Effector CD8-positive, alpha-beta T cell (primary cell): ENCODE data around the gene OASL.
"Not testable (repeated sequence)": the region's sequence is repeated elsewhere in the genome, so short reads cannot be mapped to it uniquely, and the experiment has no call there.

Experiments used
- DNase-seq: peaks from one replicate; lab custom pipeline; 2025; lab: John Stamatoyannopoulos, UW
- total RNA-seq, 4 experiments: gene quantifications; one replicate each; lab custom pipeline; 2026; lab: John Stamatoyannopoulos, UW

Gene OASL, protein sequence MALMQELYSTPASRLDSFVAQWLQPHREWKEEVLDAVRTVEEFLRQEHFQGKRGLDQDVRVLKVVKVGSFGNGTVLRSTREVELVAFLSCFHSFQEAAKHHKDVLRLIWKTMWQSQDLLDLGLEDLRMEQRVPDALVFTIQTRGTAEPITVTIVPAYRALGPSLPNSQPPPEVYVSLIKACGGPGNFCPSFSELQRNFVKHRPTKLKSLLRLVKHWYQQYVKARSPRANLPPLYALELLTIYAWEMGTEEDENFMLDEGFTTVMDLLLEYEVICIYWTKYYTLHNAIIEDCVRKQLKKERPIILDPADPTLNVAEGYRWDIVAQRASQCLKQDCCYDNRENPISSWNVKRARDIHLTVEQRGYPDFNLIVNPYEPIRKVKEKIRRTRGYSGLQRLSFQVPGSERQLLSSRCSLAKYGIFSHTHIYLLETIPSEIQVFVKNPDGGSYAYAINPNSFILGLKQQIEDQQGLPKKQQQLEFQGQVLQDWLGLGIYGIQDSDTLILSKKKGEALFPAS
- total RNA-seq: 57.5 to 322 (median 226) reads per million in 4 experiments

DNA sequence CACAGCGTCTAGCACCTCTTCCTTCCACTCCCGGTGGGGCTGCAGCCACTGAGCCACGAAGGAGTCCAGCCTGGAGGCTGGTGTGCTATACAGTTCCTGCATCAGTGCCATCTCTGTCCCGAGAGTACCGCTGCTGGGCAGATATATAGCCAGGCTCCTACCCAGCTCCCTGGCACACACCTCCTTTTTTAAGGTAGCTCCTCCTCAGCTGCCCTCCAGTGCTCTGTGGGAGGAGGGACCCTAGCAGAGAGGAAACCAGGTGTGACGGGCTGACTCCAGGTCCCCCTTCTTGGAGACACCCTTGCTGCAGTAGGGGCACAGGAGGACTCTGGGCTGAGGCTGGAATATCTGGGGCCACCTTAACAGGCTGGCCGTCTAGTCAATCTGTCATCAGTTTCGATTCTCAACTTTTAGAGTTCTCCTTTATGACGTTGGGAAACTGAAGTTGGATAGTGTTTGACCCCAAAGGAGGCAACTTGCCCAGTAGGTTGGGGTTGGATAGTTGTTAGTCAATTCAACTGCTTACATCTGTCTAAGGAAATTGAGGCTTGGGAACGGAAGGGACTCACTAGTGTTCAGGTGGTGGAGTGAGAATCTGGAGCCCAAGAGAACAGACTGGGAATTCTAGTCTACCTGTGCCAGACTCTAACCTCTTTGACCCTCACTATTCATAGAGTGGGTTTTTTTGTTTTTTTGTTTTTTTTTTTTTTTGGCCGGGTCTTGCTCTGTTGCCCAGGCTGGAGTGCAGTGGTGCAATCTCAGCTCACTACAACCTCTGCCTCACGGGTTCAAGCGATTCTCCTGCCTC is at the start of gene OASL:
TSS of gene OASL (minus strand) at position 386 of the 808 bp plus-strand sequence. CDS start at position 111, 275 bp downstream.
- DNase-seq: peak; percentile 18

DNA sequence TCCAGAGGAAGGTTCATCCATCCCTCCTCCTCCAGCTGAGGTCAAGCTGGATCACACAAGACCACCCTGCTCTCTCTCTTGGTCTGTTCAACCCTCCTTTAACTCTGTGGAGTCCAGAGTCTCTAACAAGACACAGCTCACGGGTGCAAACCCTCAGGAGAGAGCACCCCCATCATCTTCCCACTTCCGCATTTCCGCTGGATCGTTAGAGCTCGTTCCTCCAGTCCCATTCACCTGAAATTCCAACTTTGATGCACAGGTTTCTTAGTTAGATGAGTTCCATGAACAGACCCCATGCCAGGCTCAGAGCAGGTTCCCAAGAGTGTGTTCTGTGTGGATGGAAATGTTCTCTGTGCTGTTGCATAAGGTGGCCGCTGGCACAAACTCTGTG is 49.1 kb upstream of the OASL start:
- DNase-seq: no peak

GRCh38 chr12:121087467-121088194 is 48.6 kb upstream of the OASL start:
- DNase-seq: no peak

- DNase-seq: no peak
These were observed 47.8 kb upstream of the OASL start for GRCh38 chr12:121086781-121087295.

DNA sequence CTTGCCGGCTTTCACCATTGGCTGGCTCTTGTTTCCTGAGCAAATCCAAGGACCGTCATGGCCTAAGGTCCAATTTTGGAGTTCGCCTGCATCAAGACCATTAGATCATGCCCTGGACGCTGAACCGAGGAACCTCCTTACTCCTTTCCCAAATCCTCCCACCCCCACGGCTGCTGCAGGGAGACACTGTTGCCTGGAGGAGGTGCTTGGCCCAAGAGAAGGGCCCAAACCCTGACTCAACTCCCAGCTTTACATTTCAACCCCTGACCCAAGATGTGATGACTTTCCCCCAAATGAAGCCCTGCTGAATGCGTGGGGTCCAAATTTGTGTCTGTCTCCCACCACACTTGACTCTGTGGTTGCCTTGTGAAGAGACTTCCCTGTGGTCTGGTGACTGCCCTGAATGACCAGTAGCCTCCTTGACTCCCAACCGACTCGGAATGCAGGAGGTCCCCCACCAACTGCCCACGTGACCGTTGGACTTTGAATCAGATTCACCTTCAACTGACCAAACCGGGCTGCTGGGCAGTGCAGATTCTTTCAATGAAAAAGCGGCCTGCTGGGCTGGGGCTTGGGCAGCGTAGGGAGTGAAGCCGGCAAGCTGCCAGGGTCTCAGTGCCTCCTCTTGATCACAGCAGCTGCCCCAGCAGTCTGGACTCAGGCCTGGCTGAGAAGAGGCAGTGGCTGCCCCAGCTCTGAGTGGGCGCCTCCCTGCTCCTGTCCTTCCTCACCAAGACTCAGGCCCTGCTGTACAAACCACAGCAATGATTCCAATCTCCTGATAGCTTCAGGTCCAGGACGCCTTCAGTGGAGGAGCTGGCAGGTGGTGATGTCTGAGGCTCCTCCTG is 46.7 kb upstream of the OASL start:
- no peak for DNase-seq

DNA sequence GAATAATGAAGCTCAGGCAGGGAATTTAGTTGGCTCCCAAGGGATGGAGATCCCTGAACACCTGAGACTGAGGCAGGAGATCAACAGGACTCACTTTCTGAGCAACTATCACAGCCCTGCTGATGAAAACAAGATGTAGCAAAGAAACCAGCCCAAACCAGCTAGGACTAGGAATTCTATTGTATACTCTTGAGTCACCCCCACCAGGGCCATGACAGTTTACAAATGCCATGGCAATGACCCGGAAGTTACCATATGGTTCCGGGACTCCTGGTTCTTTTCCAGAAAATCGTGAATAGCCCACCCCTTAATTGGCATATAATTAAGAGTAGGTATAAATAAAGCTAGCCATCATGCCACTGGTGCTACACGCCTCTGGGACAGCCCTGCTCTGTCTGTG is 46.0 kb upstream of the OASL start:
- DNase-seq: no peak

GRCh38 chr12:121084229-121084628 is 45.2 kb upstream of the OASL start:
- DNase-seq: no peak

GRCh38 chr12:121080909-121081308 is 41.9 kb upstream of the OASL start:
- no peak for DNase-seq

GRCh38 chr12:121079736-121080272 is 40.8 kb upstream of the OASL start:
- DNase-seq: no peak

DNA sequence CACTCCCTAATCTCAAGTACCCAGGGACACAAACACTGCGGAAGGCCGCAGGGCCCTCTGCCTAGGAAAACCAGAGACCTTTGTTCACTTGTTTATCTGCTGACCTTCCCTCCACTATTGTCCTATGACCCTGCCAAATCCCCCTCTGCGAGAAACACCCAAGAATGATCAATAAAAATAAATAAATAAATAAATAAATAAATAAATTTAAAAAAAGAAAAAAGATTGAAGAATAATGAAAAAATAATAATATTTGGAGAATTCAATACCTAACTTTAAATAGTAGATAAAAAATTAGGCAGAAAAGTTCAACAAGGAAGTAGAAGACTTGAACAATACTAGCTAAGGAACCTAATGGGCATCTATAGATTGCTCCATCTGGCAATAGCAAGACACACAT is 38.4 kb upstream of the OASL start:
- DNase-seq: not testable (repeated sequence)

DNA sequence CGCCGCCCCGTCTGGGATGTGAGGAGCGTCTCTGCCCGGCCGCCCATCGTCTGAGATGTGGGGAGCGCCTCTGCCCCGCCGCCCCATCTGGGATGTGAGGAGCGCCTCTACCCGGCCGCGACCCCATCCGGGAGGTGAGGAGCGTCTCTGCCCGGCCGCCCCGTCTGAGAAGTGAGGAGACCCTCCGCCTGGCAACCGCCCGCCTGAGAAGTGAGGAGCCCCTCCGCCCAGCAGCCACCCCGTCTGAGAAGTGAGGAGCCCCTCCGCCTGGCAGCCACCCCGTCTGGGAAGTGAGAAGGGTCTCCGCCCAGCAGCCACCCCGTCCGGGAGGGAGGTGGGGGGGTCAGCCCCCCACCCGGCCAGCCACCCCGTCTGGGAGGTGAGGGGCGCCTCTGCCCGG is 36.9 kb upstream of the OASL start:
- not testable (repeated sequence) for DNase-seq

- DNase-seq: no peak
These were observed 33.1 kb upstream of the OASL start for GRCh38 chr12:121072147-121072546.

- no peak for DNase-seq
These were observed 30.2 kb upstream of the OASL start for GRCh38 chr12:121069206-121069605.

- DNase-seq: no peak
These were observed 26.3 kb upstream of the OASL start for GRCh38 chr12:121065345-121065744.

DNA sequence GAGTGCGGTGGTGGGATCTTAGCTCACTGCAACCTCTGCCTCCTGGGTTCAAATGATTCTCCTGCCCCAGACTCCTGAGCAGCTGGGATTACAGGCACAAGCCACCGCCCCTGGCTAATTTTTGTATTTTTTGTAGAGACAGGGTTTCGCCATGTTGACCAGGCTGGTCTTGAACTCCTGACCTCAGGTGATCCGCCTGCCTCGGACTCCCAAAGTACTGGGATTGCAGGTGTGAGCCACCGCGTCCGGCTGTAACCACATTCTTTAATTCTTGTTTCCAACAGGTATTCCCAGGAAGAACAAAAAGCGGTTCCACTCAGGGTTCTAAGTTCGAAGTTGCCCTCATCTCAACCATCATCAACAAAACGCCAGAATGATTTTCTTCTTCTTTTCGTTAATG is 25.5 kb upstream of the OASL start:
- not testable (repeated sequence) for DNase-seq

DNA sequence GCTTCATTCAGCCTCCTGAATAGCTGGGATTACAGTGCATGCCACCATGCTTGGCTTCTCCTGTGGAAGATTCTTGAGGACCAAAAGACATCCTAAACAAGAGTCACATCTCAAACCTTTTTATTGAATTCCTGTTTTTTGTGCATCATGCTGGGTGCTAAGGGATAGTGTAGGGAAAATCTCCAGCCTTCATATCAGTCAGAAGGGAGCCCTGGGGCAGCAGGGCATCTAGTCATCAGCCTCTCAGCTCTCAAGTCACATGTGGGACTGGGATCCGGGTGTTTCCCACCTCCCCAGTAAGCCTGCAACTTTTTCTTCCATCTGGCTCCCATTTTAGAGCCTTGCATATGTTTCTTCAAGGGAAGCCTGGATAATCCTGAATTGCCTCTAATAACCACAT is 25.1 kb upstream of the OASL start:
- no peak for DNase-seq

DNA sequence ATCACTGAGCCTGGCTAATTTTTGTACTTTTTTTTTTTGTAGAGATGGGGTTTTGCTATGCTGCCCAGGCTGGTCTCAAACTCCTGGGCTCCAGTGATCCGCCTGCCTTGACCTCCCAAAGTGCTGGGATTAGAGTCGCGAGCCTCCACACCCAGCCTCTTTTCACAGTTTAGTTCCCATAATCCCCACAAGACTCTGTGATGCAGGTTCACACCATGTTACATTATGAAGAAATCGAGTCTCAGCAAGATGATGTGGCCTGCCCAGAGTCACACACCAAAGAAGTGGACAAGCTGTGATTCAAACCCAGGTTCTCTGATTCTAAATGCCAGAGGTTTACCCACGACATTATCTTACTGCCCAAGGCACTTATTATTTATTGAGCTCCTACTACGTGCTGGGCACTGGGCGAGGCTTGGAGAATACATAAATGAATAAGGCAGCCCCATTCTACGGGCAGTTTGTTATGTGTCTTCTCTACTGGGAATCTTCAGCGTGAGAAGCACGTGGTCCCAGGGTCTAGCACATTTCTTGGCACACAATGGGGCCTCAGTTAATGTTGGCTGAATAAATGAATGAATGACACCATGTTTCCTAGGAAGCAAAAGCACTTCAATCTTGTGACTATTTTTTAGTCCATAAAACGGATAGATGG is 23.5 kb upstream of the OASL start:
- no peak for DNase-seq

GRCh38 chr12:121061831-121062230 is 22.8 kb upstream of the OASL start:
- DNase-seq: no peak

DNA sequence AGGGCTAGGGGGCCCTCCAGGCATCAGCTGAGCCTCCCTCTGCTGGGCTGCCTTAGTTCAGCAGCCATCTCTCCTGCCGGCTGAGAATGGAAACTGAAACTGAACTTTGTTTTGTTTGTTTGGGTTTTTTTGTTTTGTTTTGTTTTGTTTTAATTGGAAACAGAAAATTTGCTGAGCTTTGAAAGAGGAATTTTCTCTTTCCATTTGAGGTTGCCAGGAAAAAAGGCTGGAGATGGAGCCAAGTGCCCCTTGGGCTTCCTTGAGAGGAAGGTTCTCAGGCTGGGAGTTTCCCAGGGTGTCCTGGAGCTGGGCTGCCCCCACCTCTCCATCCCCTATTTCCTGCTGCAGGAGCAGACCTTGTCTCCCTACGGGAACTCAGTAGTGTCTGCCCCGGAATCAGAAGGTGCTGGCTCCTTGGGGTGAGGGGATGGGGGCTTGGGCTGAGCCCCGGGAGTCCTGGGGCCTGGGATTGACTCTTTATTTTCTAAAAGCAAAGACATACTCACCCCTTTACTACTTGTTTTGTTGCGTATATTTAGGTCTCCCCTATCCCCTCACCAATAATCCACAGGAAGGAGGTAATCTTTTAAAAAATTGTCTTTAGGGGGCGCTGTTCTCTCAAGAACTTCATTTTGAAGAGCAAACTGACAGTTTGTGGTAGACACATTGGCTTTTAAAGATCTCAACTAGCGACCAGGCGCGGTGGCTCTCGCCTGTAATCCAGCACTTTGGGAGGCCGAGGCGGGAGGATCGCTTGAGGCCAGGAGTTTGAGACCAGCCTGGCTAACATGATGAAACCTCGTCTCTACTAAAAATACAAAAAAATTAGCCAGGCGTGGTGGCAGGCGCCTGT is 21.3 kb upstream of the OASL start:
- DNase-seq: peak; percentile 7
